Stimulated activated CD8-positive, alpha-beta memory T cell treated with anti-CD3 and anti-CD28 coated beads, Interleukin-2, amount 100 ng/mL, for 48 hours (primary cell): ENCODE results near the gene TTC16.
A peak's percentile ranks its signal among the peaks of the same experiment; 100 is the strongest.

Experiments
- DNase-seq, 2 donors: peaks; one replicate each; pipeline ENCODE4 v3.0.0-alpha.2; 2020; ENCODE audit warnings: low read depth in 2 of 2

The TTC16 gene

GRCh38 chr9:127715470-127716337, at the start of gene TTC16, which contains the start of gene PTRH1:
Gene TTC16, plus strand, starts transcription at chr9:127716079. Its CDS starts 67 bp downstream, at chr9:127716146.
Gene PTRH1, minus strand, starts transcription at chr9:127715663. Its CDS starts 24 bp downstream, at chr9:127715639.
- peak; percentile 97 for DNase-seq

GRCh38 chr9:127667127-127667844, 48.6 kb upstream of the TTC16 start:
- no peak for DNase-seq

GRCh38 chr9:127667906-127668305, 48.0 kb upstream of the TTC16 start:
- no peak for DNase-seq

- no peak for DNase-seq
Measured at GRCh38 chr9:127673234-127673633, 42.6 kb upstream of the TTC16 start.

- no peak for DNase-seq
Measured at GRCh38 chr9:127676638-127677037, 39.2 kb upstream of the TTC16 start.

GRCh38 chr9:127679506-127679905, 36.4 kb upstream of the TTC16 start:
- DNase-seq, result no peak

GRCh38 chr9:127680226-127680625, 35.7 kb upstream of the TTC16 start:
- DNase-seq, result no peak

GRCh38 chr9:127680846-127681245, 35.0 kb upstream of the TTC16 start:
- no peak for DNase-seq

- no peak for DNase-seq
Measured at GRCh38 chr9:127682351-127683136, 33.3 kb upstream of the TTC16 start.

GRCh38 chr9:127683723-127684122, 32.2 kb upstream of the TTC16 start:
- DNase-seq, result no peak

- no peak for DNase-seq
Measured at GRCh38 chr9:127684576-127684975, 31.3 kb upstream of the TTC16 start.

GRCh38 chr9:127686461-127687393, 29.2 kb upstream of the TTC16 start:
- no peak for DNase-seq

- DNase-seq, result no peak
Measured at GRCh38 chr9:127689329-127690000, 26.4 kb upstream of the TTC16 start.

GRCh38 chr9:127690735-127691134, 25.1 kb upstream of the TTC16 start:
- no peak for DNase-seq

- no peak for DNase-seq
Measured at GRCh38 chr9:127692071-127692470, 23.8 kb upstream of the TTC16 start.

GRCh38 chr9:127693143-127693542, 22.7 kb upstream of the TTC16 start:
- DNase-seq, result no peak

- DNase-seq, result no peak
Measured at GRCh38 chr9:127693697-127694096, 22.2 kb upstream of the TTC16 start.

GRCh38 chr9:127694890-127695720, 20.8 kb upstream of the TTC16 start:
- DNase-seq, result no peak

- no peak for DNase-seq
Measured at GRCh38 chr9:127697575-127697974, 18.3 kb upstream of the TTC16 start.
